Stimulated activated CD4-positive, alpha-beta T cell treated with anti-CD3 and anti-CD28 coated beads, TNF-alpha, amount 100 ng/mL, for 24 hours (primary cell): ENCODE results near the gene CTSL.
"Not testable (repeated sequence)": the region's sequence is repeated elsewhere in the genome, so short reads cannot be mapped to it uniquely, and the experiment has no call there.

Source experiments
- DNase-seq, 3 experiments: peaks; one replicate each; pipeline ENCODE4 v3.0.0-alpha.2; 2020; ENCODE audit warnings: low read depth in 3 of 3

CTSL gene

DNA sequence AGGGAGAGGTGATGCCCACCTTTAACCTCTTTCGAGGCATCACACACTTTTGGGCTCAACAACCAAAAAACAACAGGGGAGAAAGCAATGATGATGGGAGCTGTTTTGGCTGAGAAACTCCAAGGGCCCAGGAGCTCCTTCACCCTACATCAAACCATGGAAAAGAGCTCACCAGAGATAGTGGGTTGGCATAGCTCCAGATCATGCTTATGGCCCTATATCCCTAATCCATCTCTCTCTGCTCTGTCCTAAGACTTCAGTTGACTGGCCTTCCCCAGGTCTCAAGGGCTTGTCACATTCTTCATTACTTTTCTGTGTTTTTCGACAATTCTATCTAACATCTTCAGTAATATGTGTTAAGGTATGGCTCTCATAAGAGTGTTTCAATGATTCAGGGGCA is 5.7 kb upstream of the CTSL start:
- no peak for DNase-seq

DNA sequence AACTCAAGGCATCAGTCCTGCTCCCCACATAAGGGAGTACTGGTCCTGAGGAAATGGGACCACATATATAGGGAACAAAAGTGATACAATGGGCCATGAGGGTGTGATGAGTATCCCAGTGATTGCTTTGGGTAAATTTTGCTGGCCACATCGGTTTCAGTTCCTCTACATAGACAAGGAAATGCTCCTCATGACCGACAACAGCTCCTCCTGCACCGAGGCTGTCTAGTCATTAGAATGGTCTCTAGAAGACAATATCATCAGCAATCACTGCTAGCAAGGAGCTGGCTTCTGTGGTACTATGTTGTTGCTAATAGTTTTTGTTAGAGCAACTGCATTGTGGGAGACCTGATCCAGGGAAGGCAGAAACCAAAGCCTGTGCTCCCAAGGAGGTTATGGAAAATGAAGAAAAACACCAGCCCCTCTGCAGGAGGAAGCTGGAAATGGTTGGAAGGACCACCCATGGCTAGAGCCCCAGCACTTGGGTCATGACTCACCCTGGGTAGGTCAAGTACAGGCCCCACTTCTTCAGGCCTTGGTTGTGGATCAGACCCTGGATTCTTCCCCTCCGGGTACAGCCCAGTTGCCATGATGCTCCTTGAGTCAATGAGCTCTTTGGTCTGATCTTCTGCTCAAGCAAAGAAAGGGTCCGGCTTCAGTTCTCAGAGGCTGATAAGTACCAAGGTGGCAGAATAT is 3.4 kb upstream of the CTSL start:
- DNase-seq = no peak

DNA sequence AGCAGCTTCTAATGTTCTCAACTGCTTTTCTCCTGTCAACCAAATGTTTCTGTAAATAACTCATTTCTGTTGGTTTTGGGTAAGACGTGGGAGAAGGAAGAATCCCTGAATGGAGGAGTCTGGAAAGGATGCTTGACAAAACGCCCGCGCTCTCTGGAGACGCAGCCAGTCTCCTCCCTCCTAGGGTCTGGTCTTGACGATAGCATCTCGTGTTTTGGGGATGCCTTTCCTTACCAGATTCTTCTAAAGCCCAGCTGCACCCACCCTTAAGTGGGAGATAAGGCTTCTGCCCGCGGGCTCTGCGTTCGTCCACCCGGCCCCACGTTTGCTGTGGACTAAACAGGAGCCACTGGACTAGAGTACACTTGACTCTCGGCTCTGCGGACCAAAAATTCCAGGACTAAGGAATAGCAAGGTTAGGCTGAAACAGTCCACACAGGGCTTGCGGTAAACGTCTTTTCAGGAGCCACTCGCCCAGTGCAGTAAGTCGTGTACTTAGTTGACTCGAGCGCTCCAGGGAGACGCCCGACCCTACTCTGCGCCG is 491 bp upstream of the CTSL start:
- no peak for DNase-seq

- DNase-seq = no peak
Measured at GRCh38 chr9:87729246-87729645, 3.3 kb downstream of the CTSL start.

DNA sequence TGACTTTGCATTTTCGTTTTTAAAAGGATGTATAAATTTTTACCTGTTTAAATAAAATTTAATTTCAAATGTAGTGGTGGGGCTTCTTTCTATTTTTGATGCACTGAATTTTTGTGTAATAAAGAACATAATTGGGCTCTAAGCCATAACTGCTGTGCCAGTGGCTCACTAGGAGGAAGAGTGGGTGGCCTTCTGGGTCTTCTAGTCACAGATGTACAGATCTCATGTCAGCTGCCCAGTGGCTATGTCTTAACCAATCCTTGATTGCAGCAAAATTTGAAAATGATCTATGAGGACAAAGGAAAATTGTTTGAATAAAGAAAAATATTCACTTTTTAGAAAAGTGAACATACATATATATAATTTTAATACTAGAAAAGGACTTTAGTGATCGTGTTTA is 5.4 kb downstream of the CTSL start:
- DNase-seq = no peak

- DNase-seq = no peak
Measured at GRCh38 chr9:87732344-87732743, 6.4 kb downstream of the CTSL start.

DNA sequence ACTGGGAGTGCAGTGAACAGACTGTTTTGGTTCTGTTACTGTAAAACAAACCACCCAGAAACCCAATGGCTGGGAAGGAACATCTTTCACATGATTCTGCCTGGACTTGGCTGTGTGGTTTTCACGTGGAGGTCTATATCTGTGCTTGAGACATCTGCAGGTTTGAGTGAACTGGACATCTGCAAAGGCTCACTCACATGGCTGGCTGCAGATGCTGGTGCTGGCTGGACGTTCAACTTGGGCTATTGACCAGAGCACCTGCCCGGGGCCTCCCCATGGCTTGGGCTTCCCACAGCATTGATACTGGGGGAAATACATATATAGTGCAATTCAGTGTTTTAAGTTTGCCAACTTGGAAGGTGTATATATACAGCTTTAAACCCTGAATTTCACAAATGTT is 6.8 kb downstream of the CTSL start:
- no peak for DNase-seq

DNA sequence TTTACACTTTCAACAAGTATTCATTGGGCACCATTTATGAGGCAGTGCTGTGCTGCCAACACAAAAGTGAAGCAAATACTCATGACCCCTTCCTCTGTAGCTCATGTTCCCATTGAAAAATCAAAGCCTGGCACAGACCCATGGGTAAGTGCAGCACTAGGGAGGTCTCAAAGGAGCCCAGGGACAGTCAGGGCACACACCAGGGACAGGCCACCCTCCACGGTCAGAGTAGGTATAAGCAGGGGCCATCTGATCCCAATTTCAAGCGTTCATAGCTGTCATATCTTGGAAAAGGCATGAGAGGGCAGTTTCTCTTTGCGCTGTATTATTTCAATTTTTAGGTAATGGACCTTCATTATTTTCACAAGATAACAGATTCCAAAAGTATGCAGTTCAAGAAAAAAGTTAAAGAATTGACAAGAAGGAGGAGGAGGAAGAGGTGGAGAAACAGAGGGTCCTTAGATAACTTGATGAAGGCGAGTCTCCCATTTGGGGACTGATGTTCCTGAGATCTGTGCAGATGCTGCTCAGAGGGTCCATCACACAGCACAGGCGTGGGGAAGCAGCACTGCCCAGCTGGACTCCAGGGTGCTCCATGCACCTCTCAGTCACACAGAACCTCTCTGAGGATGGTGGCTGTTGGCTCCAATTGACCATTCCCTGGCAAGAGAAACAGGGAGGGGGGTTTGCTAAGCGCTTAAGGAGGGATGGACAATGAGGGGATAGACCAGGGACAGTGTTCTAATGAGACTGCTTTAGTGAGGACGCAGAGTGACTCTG is 7.5 kb downstream of the CTSL start:
- DNase-seq = no peak

DNA sequence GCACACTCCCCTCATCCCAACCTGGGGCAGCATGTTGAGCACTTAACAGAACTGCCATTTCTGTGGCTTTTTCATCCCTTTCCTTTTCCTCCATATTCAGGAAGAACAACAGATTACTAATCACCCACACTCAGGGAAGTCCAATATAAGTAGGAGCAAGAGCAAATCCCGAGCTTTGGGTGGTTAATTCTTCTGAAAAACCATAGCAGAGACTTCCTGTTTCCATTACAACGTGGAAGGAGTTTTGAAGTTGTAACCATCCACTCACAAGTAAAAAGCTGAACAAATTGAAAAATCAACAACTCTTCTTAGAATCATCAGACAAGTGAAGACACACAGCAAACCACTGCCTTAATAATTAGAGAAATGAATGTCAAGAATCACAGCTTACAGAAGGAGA is 8.2 kb downstream of the CTSL start:
- no peak for DNase-seq

DNA sequence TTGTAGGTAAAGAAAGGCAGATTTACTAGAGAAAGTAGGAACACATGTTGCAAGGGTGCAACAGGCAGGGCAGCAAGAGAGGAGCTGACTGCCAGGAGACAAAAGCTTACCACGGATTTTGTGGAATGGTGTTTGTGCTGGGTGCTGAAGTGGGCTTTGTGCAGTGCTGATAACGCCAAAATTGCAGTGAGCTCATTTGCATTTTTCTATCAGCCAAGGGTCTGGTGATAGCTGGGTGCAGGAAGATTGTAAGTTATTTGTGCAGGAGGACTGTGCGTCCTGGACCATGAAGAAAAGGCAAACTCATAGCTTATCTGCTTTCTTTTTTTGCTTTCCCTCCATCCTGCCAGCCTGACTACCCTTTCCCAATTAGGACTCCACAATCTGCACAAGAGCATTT is 13.6 kb downstream of the CTSL start:
- DNase-seq = no peak

GRCh38 chr9:87740209-87740608 is 14.3 kb downstream of the CTSL start:
- no peak for DNase-seq

DNA sequence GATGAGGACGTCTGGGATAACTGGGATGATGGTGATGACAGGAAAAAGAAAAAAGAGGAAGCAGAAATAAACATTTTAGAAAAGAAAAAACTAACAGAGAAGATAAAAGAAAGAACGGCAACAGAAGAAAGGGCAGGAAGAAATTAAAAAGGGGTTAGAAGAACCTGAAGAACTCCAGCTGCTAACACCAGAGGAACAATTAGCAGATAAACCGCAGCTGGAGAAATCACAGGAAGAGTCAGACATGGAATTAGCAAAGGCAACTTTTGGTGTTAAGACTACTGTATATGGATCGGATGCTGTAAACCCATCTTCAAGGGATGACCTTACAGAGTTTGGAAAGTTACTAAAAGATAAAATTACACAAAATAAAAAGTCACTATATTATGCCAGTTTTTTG is 15.4 kb downstream of the CTSL start:
- DNase-seq = no peak

GRCh38 chr9:87741891-87742290 is 16.0 kb downstream of the CTSL start:
- DNase-seq = no peak

GRCh38 chr9:87742813-87743428 is 17.0 kb downstream of the CTSL start:
- DNase-seq = no peak

- not testable (repeated sequence) for DNase-seq
Measured at GRCh38 chr9:87744247-87744646, 18.3 kb downstream of the CTSL start.

GRCh38 chr9:87746186-87746585 is 20.3 kb downstream of the CTSL start:
- no peak for DNase-seq

DNA sequence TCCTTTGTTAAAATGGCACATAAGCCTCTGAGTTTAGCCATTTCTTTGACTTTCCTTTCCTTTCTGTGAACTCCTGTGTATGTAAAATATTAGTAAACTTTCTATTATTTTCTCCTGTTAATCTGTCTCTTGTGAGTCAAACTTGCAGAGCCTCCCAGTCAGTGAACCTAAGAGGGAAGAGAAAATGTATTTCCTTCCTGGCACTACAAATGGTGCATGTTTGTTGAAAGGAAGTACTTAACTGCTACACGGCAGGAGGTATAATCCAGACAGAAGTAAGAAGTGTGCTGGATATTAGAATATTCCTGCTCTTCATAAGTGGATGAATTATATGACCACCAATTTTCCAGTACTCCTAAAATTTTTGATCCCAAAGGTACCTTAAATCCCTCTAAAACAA is 23.0 kb downstream of the CTSL start:
- DNase-seq = no peak

- no peak for DNase-seq
Measured at GRCh38 chr9:87749335-87750035, 23.6 kb downstream of the CTSL start.

GRCh38 chr9:87750726-87751125 is 24.8 kb downstream of the CTSL start:
- no peak for DNase-seq

DNA sequence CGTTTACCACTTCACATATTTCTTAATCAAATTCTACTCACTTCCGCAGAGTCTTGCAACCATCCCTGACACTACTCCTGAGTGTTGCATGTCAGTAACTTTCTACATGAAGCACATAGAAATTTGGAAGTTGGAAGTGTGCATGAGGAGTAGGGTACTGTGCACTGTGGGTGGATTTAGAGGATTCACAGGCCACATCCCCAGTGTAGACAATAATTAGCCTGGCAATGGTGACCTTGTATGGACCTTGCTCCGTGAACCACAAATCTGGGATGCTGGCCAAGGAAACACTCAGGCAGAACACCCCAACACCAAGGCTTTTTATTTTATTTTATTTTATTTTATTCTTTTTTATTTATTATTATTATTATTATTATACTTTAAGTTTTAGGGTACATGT is 25.5 kb downstream of the CTSL start:
- no peak for DNase-seq

DNA sequence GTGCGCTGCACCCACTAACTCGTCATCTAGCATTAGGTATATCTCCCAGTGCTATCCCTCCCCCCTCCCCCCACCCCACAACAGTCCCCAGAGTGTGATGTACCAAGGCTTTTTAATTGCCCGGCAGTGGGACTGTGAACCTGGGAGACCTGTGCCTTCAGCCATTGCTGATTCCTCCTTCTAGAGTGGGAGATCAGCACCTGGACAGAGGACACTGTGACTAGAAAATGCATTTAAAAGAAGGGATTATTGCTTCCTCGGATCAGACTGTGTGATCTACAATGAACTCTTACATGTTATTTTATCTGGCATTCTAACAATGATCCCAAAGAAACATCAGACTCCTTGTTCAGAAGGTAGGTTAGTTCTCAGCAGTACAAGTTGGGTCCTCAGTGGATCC is 25.9 kb downstream of the CTSL start:
- DNase-seq = no peak

- no peak for DNase-seq
Measured at GRCh38 chr9:87753313-87753712, 27.4 kb downstream of the CTSL start.
